Stimulated activated memory B cell treated with anti-CD40 and anti-IgM and Interleukin-4, amounts not matched to agents 10 μg/mL and 1 μg/mL and 100 μg/mL, for 72 hours (primary cell): ENCODE results near the gene QKI.
"Not testable (repeated sequence)": the region's sequence is repeated elsewhere in the genome, so short reads cannot be mapped to it uniquely, and the experiment has no call there.

Source experiments
- ATAC-seq: fragments of 150-1000 bp; cut with Tn5 transposase; 2 replicates; pipeline ENCODE4 v1.10.0; 2021
- H3K27ac Mint-ChIP-seq: one replicate; pipeline ENCODE4 v1.8.0; 2022; ENCODE audit warnings: mild to moderate bottlenecking, mixed read lengths
- H3K27me3 Mint-ChIP-seq: one replicate; pipeline ENCODE4 v1.8.0; 2022; ENCODE audit warnings: mixed read lengths
- H3K36me3 Mint-ChIP-seq: one replicate; pipeline ENCODE4 v1.8.0; 2022; ENCODE audit warnings: mixed read lengths
- H3K4me1 Mint-ChIP-seq: one replicate; pipeline ENCODE4 v1.8.0; 2022; ENCODE audit warnings: mixed read lengths
- H3K4me3 Mint-ChIP-seq: one replicate; pipeline ENCODE4 v1.8.0; 2022; ENCODE audit warnings: mild to moderate bottlenecking, moderate library complexity, mixed read lengths
- H3K9me3 Mint-ChIP-seq: one replicate; pipeline ENCODE4 v1.8.0; 2022; ENCODE audit warnings: mixed read lengths

QKI gene

DNA sequence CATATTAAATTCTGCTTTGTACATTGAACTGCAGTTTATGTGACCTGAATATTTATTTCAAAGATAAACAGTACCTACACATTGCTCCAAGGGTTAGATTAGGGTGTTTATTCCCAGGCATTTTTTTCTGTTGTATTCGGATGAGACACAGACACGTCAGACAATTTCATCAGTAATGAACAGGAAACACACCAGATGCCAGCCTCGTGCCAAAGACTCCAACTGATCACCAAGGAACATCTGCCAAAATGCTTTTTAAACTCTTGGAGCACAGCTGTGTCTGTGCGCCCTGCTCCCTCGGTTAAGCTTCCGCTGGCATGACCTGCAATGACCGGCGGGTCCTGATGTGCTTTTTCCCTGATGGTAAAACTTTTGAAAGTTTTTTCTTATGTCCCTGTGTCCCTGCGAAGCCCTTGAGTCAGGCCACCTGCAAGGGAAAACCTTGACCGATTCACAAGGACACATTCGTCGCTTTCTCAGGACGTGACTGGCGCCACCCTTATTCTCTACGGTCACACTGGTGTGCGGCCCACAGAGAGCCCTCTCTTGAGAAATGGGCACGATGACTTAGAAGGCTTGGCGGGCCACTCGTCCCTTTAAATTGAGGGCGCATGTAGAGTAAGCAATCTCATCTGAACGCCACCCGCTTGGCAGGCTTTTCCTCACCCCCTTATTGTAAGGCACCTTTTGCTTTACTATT lies 173.9 kb downstream of the QKI start:
- no peaks in the 10 kb centered on the region for H3K27me3 Mint-ChIP-seq
- ATAC-seq: no peak
- no peaks in the 10 kb centered on the region for H3K4me1 Mint-ChIP-seq
- no peak overlapping the region for H3K4me3 Mint-ChIP-seq
- peaks cover 12% of the 10 kb centered on the region for H3K9me3 Mint-ChIP-seq
- peaks cover 11% of the 10 kb centered on the region for H3K36me3 Mint-ChIP-seq
- no peak overlapping the region for H3K27ac Mint-ChIP-seq

DNA sequence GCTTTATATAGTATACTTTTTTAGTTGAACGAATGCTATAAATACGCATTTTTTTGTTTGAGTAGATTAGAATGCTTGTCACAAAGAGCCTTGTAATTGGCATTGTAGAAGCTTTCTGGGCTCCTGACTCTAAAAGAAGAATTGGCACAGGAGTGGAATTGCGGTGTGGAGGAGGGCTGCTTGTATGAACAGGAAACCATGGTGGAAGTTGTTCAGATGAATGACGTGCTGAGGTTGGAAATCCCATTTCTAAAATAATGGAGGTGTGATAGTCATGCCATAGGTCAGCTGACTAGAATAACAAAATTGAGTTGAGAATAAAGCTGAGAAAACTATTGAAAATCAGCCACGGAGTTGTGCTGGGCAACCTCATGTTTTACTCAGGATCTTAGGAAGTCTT lies 174.9 kb downstream of the QKI start:
- Mint-ChIP-seq H3K4me1 (no peaks in the 10 kb centered on the region), H3K27ac (no peak overlapping the region), H3K36me3 (peaks cover 6% of the 10 kb centered on the region), H3K9me3 (peaks cover 10% of the 10 kb centered on the region), H3K4me3 (no peak overlapping the region), H3K27me3 (no peaks in the 10 kb centered on the region)
- ATAC-seq: no peak

DNA sequence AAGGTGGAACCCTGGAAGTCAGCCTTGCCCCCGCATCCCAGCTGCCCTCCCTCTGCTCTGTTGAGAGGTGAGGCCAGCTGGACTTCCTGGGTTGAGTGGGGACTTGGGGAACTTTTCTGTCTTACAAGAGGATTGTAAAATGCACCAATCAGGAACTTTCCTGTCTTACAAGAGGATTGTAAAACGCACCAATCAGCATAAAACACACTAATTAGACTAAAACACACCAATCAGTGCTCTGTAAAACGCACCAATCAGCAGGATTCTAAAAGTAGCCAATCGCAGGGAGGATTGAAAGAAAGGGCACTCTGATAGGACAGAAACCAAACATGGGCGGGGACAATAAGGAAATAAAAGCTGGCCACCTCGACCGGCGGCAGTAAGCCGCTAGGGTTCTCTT lies 175.6 kb downstream of the QKI start:
- not testable (repeated sequence) for H3K27me3 Mint-ChIP-seq, H3K4me3 Mint-ChIP-seq, H3K27ac Mint-ChIP-seq, H3K4me1 Mint-ChIP-seq, H3K9me3 Mint-ChIP-seq, H3K36me3 Mint-ChIP-seq, ATAC-seq

DNA sequence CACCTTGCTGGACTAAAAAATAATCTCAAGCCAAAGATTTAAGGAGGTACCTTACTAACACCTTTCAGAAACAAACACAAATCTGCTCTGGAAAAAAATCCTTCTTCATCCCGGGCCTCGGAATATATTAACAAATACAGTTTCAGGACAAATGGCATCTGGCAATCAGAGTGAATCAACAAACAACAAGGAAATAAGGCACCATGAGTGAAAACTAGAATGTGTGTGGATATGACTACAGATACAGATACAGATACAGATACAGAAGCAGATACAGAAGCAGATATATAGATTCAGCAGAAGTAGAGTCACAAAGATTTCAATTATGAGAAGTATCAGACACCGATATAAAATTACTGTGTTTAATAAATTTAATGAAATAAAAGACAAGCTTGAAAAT lies 178.4 kb downstream of the QKI start:
- H3K9me3 Mint-ChIP-seq: peaks cover 10% of the 10 kb centered on the region

DNA sequence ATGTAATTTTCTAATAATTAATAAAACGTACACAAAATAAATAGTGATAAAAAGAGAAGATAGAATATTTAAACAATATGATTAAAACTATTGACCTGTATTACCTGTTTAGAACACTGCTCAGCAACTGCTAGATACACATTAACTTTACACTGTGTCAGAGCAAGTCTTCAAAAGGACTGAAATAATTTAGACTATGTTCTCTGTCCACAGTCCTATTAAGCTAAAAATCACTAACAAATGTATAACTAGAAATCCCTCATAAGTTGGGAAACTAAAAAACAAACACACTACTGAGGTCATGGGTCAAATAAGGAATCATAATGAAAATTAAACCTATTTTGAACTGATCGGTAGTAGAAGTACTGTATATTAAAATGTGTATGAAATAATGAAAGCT lies 181.7 kb downstream of the QKI start:
- H3K4me3 Mint-ChIP-seq: no peak overlapping the region

More for the DNA sequence above, 178.4 kb downstream of the QKI start:
- Mint-ChIP-seq H3K4me3 (no peak overlapping the region), H3K36me3 (peaks cover 6% of the 10 kb centered on the region), H3K4me1 (no peaks in the 10 kb centered on the region), H3K27ac (no peak overlapping the region), H3K27me3 (no peaks in the 10 kb centered on the region)
- ATAC-seq: no peak

DNA sequence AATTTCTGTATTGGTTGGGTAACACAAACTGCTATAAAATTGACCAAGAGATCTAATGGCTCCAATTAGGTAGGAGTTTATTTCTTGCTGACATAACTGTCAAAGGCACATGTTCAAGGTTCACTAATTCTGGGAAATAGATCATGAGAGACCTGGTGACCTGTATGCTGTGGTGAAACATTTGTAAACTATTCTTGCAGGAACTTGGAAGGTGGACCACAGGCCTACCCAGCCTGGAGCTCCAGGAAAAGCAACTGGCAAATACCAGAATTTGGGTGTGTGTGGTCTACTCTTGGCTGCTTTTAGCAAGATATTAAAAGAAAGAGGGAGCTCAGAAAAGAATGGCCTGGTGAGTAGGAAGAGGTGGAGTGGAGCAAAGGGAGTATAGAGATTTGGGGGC lies 184.6 kb downstream of the QKI start:
- Mint-ChIP-seq H3K36me3 (no peaks in the 10 kb centered on the region), H3K4me3 (no peak overlapping the region), H3K4me1 (no peaks in the 10 kb centered on the region), H3K27ac (no peak overlapping the region), H3K27me3 (no peaks in the 10 kb centered on the region), H3K9me3 (no peaks in the 10 kb centered on the region)
- no peak for ATAC-seq

More for the DNA sequence above, 181.7 kb downstream of the QKI start:
- Mint-ChIP-seq H3K9me3 (peaks cover 7% of the 10 kb centered on the region), H3K27ac (no peak overlapping the region), H3K36me3 (peaks cover 6% of the 10 kb centered on the region), H3K4me1 (no peaks in the 10 kb centered on the region), H3K27me3 (no peaks in the 10 kb centered on the region)
- ATAC-seq: no peak

DNA sequence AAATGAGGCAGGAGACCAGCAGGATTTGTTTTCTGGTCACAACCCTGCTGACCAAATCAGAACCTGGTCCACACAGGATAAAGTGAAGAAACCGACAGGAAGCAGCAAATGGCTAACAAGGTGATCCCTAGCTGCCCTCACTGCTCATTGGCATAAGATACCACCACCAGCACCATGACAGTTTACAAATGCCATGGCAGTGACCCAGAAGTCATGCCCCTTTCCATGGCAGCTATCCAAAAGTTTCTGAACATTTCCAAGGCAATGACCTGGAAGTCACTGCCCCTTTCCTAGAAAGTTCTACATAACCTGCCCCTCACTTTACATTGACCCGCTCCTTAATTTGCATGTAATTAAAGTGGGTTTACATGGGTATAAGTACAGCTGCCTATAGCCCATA lies 185.2 kb downstream of the QKI start:
- Mint-ChIP-seq H3K27me3 (no peaks in the 10 kb centered on the region), H3K9me3 (no peaks in the 10 kb centered on the region), H3K36me3 (no peaks in the 10 kb centered on the region), H3K27ac (no peak overlapping the region), H3K4me3 (no peak overlapping the region), H3K4me1 (no peaks in the 10 kb centered on the region)
- no peak for ATAC-seq

DNA sequence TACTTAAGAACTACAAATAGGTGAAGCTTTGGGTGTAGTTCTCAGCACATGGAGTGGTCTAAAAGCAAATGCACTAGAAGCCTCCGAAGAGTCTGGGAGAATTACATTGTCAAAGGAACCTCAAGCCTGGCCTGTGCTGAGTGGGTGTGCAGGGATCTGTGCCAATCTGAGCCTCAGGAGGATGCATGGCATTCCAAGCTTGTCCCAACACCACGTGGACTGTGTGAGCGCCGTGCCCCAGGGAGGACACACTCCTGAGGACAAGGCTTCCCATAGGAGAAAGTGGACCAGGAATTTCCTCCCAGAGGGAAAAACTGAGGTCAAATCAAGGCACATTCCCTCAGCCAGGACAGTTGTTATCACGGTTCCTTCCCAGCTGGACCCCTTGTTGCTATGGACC lies 185.8 kb downstream of the QKI start:
- Mint-ChIP-seq H3K27me3 (no peaks in the 10 kb centered on the region), H3K4me3 (no peak overlapping the region), H3K36me3 (no peaks in the 10 kb centered on the region), H3K9me3 (peaks cover 4% of the 10 kb centered on the region), H3K27ac (no peak overlapping the region), H3K4me1 (no peaks in the 10 kb centered on the region)
- no peak for ATAC-seq

DNA sequence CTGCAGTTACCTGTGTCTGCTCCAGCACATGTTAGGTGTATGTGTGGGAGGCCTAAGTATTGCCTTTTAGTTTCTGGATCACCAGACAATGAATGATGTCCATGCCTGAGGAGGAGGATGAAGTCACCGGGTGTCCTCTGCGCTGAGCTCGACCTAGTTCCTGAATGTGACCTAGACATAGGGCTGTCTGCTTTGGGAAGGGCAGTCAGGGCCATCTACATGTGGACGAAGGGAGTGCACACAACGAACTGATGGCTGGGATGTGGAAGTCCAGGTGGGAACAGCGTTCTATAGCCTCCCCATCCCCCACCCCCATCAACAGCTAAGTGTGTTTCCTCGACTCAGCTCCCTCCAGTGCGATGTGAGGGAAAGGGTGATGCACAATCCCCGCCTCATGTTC lies 186.3 kb downstream of the QKI start:
- Mint-ChIP-seq H3K27ac (no peak overlapping the region), H3K9me3 (peaks cover 8% of the 10 kb centered on the region), H3K27me3 (no peaks in the 10 kb centered on the region), H3K4me3 (no peak overlapping the region), H3K4me1 (no peaks in the 10 kb centered on the region), H3K36me3 (no peaks in the 10 kb centered on the region)
- ATAC-seq: no peak

DNA sequence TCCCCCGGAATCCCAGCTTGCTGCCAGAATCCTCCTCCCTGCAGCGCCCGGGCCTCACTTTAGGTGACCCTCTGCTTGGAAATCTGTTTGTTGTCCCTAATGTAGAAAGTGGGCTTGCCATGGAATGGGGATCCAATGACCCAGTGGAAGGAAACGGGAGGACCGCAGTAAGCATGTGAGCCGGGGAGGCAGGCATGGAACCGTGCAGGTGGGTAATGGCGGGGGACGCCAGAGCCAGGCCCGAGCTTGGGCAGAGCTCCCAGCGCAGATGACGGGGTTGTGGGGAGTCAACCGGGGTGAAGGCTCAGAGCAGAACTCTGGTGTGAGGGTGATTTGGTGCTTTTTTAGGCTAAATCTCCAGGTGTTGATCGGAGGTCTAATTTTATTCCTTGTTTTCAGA lies 188.3 kb downstream of the QKI start:
- no peak for ATAC-seq
- H3K9me3 Mint-ChIP-seq: peaks cover 12% of the 10 kb centered on the region
- H3K4me1 Mint-ChIP-seq: no peaks in the 10 kb centered on the region
- H3K4me3 Mint-ChIP-seq: no peak overlapping the region
- H3K36me3 Mint-ChIP-seq: no peaks in the 10 kb centered on the region
- H3K27me3 Mint-ChIP-seq: no peaks in the 10 kb centered on the region
- no peak overlapping the region for H3K27ac Mint-ChIP-seq

DNA sequence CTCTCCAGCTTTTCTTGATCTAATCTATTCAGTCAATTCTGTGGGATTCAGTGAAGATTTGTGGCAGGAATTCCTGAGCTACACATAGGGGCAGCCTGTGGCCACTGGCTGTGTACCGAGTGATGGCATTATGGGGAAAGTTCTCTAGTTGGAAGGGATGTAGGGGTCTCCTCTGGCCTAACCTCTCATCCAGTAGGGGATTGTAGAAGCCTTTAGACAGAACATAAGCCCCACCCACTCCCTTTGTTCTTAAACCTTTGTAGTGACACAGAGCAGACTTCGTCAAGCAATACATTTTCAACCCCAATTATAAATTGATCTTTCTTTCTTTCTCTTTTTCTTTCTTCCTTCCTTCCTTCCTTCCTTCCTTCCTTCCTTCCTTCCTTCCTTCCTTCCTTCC lies 188.9 kb downstream of the QKI start:
- Mint-ChIP-seq H3K36me3 (no peaks in the 10 kb centered on the region), H3K4me3 (no peak overlapping the region), H3K27me3 (no peaks in the 10 kb centered on the region), H3K4me1 (no peaks in the 10 kb centered on the region), H3K9me3 (peaks cover 12% of the 10 kb centered on the region), H3K27ac (no peak overlapping the region)
- ATAC-seq: no peak

DNA sequence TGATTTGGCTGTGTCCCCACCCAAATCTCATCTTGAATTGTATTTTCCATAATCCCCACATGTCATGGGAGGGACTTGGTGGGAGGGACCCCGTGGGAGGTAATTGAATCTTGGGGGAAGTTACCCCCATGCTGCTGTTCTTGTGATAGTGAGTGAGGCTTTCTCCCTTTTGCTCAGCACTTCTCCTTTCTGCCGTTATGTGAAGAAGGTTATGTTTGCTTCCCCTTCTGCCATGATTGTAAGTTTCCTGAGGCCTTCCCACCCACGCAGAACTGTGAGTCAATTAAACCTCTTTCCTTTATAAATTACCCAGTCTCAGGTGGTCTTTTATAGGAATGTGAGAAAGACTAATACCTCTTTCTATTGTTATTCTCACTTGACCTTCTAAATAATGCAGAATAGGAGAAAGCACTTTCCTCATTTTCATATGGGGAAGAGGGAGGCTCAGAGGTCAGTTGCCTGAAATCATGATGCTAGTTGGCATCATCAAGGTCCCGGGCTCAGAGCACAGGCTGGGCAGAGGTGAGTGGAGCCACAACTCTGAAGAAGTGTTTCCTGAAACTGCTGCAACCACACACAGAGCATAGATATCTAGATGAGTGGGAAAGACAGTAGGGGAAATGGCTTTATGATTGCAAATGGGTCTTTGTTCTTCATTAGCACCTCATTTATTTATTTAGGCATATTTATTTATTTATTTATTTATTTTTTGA lies 191.0 kb downstream of the QKI start:
- no peak overlapping the region for H3K27ac Mint-ChIP-seq
- H3K36me3 Mint-ChIP-seq: no peaks in the 10 kb centered on the region
- H3K4me1 Mint-ChIP-seq: no peaks in the 10 kb centered on the region
- peaks cover 12% of the 10 kb centered on the region for H3K9me3 Mint-ChIP-seq
- ATAC-seq: no peak
- H3K4me3 Mint-ChIP-seq: no peak overlapping the region
- no peaks in the 10 kb centered on the region for H3K27me3 Mint-ChIP-seq

DNA sequence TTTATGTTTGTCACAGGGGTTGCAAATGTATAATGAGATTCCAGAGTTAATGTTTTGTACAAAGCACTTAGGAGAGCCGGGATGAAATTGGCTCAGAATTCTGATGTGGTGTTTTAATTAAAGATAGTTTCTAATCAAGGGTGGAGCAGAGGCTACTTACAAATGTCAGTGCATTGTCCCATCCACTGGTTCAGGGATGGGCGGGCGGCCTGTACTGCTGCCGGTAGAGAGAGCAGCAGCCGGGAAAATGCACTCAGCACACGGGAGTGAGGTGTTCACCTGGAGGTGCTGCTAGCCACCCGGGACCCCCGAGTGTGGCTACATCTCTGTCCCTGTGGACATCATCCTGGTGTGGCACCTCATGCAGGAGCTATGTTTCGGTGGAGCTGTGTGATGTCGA lies 193.3 kb downstream of the QKI start:
- H3K36me3 Mint-ChIP-seq: no peaks in the 10 kb centered on the region
- ATAC-seq: no peak
- no peaks in the 10 kb centered on the region for H3K27me3 Mint-ChIP-seq
- H3K4me1 Mint-ChIP-seq: no peaks in the 10 kb centered on the region
- peaks cover 12% of the 10 kb centered on the region for H3K9me3 Mint-ChIP-seq
- H3K4me3 Mint-ChIP-seq: no peak overlapping the region
- no peak overlapping the region for H3K27ac Mint-ChIP-seq

DNA sequence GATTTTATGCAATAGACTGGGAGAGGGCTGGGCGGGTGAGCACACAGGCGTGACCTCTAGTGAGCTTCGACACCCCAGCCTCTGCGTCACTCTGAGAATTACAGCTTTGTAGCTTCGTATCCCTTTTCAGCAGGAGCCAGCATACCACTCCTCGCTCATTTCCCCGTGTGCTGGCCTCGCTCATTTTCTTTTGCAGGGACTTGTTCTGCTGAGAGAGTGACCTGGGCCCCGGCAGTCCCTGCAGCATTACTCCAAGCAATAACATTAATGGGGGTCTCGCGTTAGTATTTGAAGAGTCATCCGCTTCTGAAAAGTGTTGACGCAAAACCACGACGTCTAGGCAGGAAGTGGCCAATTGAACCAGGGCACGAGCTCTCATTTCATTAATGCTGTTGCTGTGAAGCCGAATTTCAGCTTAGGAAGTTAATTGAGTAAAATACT lies 193.7 kb downstream of the QKI start:
- no peak overlapping the region for H3K27ac Mint-ChIP-seq
- no peak overlapping the region for H3K4me3 Mint-ChIP-seq
- peaks cover 12% of the 10 kb centered on the region for H3K9me3 Mint-ChIP-seq
- H3K27me3 Mint-ChIP-seq: no peaks in the 10 kb centered on the region
- no peaks in the 10 kb centered on the region for H3K36me3 Mint-ChIP-seq
- ATAC-seq: no peak
- H3K4me1 Mint-ChIP-seq: no peaks in the 10 kb centered on the region

DNA sequence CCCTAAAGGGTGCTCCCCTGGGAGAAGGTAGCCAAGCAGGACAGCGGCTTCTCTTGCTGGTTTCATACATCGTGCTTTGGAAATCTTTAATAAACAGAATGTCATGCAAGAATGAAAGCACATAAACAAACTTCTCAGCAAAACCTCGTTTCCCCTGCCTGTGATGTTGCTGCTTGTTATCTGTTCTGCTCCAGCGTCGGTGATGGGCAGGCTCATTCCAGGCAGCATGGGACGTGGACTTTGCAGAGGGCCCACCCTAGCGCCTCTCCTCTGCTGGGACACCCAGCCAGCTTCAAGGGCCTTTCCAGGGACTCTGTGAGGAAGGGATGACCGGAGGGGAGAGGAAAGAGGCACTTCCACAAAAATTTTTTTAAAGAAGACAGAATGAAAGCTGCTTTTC lies 197.7 kb downstream of the QKI start:
- H3K27ac Mint-ChIP-seq: no peak overlapping the region
- H3K36me3 Mint-ChIP-seq: no peaks in the 10 kb centered on the region
- peaks cover 4% of the 10 kb centered on the region for H3K9me3 Mint-ChIP-seq
- H3K4me1 Mint-ChIP-seq: no peaks in the 10 kb centered on the region
- ATAC-seq: no peak
- no peak overlapping the region for H3K4me3 Mint-ChIP-seq
- H3K27me3 Mint-ChIP-seq: peaks cover 7% of the 10 kb centered on the region

DNA sequence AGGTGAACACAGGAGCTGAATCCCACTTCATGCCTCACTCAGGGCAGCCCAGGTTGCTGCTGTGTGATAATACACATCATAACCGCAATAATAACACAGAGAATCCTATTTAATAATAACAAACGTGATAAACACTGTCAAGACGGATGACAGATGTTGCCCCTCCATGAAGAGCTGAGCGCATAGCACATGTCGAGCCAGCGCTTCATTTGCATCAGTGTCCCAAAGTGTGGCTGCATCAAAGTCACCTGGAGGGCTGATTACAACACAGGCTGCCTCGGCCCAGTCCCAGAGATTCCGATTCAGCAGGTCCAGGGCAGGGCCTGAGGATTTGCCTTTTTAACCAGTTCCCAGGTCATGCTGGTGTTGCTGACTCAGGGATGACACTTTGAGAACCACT lies 198.5 kb downstream of the QKI start:
- Mint-ChIP-seq H3K4me3 (no peak overlapping the region), H3K27ac (no peak overlapping the region), H3K27me3 (peaks cover 7% of the 10 kb centered on the region), H3K36me3 (no peaks in the 10 kb centered on the region), H3K9me3 (peaks cover 4% of the 10 kb centered on the region), H3K4me1 (no peaks in the 10 kb centered on the region)
- no peak for ATAC-seq
